ENCODE results near the gene CCDC33. TPM values are rescaled to one million over a fixed set of nuclear protein-coding genes. Genes with fewer than 3 reads are reported as not detected.

The CCDC33 gene
- polyA plus RNA-seq, 1 of the 3 experiments (the other 2 are of a cell fraction), result 4.0 TPM

DNA sequence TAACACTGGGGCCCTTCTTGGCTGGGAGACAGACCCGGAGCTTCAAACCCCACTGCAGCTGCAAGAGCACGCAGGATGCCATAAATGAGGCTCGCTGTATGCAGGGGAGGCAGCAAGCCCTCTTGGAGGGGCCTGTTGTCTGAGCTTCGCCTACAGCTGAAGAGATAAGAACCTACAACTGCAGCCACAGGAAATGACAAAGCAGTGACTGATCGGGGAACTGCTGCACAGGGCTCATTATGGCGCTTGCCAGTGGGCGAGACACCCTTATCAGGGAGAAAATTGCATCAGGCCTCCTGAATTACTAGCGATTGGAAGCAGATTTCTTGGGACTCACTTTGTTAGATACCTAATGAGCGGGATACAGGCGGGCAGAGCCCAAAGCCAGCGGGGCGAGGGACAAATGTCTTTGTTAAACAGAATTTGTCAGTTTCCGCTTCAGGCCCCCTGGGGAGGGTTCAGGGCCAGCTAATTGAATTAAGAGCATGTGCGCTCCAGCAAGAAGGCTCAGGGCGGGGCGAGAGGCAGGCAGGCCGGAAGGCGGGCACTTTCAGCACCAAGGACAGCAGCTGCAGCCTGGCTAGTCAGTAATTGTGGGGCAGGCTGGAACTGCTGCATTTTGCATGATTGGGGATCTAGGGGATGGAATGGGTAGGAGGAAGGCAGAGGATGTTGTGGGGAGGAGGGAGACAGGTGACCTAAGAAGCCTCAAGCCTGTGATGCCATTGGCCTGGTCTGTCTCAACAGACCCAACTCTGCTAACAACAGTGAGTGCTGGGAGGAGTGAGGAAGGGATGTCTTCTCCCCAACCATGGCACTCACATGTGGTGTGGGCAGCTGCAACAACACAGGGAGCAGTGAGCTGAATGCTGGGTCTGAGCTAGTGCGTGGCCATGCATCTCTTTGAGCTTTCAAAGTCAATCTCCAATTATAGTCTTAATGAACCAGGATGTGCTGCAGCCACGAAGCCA is 55.3 kb downstream of the CCDC33 start (continued):
- TF ChIP-seq, protein P1, sequence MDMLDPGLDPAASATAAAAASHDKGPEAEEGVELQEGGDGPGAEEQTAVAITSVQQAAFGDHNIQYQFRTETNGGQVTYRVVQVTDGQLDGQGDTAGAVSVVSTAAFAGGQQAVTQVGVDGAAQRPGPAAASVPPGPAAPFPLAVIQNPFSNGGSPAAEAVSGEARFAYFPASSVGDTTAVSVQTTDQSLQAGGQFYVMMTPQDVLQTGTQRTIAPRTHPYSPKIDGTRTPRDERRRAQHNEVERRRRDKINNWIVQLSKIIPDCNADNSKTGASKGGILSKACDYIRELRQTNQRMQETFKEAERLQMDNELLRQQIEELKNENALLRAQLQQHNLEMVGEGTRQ (IDR thresholded peaks at IDR 0.05; ENCODE audit: borderline replicate concordance, low read depth, low read length), result no peak
- TF ChIP-seq CHD2 (IDR thresholded peaks at IDR 0.05; ENCODE audit: low read length, partially characterized antibody) (peak; percentile 79), POLR2AphosphoS5 (IDR thresholded peaks at IDR 0.05; ENCODE audit: low read depth, low read length) (0 out of 2 replicates have a peak, but pooled peaks have one; percentile 10), ELF1 (IDR thresholded peaks at IDR 0.05) (no peak), FOXJ3 (CRISPR knock-in tag; IDR thresholded peaks at IDR 0.05) (peak; percentile 97), EP300 (IDR thresholded peaks at IDR 0.05; ENCODE audit: borderline replicate concordance in 1 of 2, low read depth in 1 of 2, low read length in 1 of 2) (peak; percentile 61 to 99), GATA2 (CRISPR knock-in tag; IDR thresholded peaks at IDR 0.05) (peak; percentile 99), TCF12 (IDR thresholded peaks at IDR 0.05) (peak; percentile 67), RAD21 (IDR thresholded peaks at IDR 0.05; ENCODE audit: low read length) (peak; percentile 42), GABPA (IDR thresholded peaks at IDR 0.05; ENCODE audit: low read depth) (no peak), NFIC (IDR thresholded peaks at IDR 0.05; ENCODE audit: borderline replicate concordance) (no peak), SIN3A (IDR thresholded peaks at IDR 0.05; ENCODE audit: borderline replicate concordance, low read depth, low read length) (0 out of 2 replicates have a peak, but pooled peaks have one; percentile 41)
- TF ChIP-seq, protein P2, sequence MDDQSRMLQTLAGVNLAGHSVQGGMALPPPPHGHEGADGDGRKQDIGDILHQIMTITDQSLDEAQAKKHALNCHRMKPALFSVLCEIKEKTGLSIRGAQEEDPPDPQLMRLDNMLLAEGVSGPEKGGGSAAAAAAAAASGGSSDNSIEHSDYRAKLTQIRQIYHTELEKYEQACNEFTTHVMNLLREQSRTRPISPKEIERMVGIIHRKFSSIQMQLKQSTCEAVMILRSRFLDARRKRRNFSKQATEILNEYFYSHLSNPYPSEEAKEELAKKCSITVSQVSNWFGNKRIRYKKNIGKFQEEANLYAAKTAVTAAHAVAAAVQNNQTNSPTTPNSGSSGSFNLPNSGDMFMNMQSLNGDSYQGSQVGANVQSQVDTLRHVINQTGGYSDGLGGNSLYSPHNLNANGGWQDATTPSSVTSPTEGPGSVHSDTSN (IDR thresholded peaks at IDR 0.05), result no peak; the same call in 1 of the 2 replicates

DNA sequence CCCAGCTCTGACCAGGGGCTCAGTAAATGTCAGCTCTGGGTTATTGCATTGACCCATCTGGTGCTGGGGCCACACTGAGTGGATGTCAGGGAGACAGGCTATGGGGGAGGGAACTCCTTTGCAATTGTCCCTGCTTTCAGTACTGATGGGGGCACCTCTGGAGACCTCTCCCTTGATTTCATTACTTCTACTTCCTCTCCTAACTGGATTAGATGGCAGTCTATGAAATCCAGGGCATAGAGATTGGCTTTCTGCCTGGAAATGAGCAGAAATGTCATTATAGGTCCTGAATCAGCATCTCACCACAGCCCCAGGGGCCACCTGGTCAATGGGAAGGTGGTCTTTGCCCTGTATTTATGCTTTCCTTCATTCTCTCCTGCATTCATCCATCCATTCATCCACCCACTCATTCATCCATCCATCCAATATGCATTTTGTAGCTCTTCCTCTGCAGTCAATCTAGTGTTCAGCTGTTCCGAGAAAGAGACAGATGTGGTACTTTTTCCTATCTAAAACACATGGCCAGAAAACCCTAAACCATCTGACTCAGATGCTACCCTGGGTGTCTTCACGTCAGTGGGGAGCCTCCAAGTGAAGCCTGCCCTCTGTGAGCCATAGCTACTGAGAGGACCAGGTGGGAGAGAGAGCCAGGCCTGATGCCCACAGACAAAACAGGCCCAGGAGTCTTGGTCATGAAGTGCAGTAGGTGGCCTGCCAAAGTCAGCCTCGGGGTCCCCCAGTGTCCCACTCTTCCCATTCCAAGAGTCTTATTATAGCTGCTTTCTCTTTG is 57.1 kb downstream of the CCDC33 start:
- WGBS (ENCODE audit: low lambda C conversion rate), result 4% methylated on average over 3 of the region's 3 CpGs
- H4K20me1 ChIP-seq (ENCODE audit: insufficient read depth), result no peaks in the 10 kb centered on the region
- H3K4me1 ChIP-seq (ENCODE audit: control insufficient read depth in 1 of 2, insufficient read depth in 2 of 2, low read depth in 1 of 2, low read length in 1 of 2), result peaks cover 5 to 75% of the 10 kb centered on the region in 2 experiments; a peak in 3 of 4 replicates
- no peak overlapping the region for H3K9ac ChIP-seq
- H3K9me3 ChIP-seq, result no peaks in the 10 kb centered on the region
- POLR2A ChIA-PET, result interaction anchor here (0.5 to 4.2 kb wide), 15 partner anchors 10 to 164 kb away, joined by 3 to 54 read pairs (median 5); partner anchors contain the start of genes ISLR2 and STRA6
- H3K9me2 ChIP-seq, result no peaks in the 10 kb centered on the region
- no peaks in the 10 kb centered on the region for H3K36me3 ChIP-seq (replicated peaks in 1 of 2; ENCODE audit: control insufficient read depth in 1 of 2, insufficient read depth in 2 of 2, low read length in 1 of 2)
- H3K4me2 ChIP-seq, result no peak overlapping the region
- no peak overlapping the region for H3K4me3 ChIP-seq (ENCODE audit: low read depth in 2 of 2, low read length in 1 of 2)
- CTCF ChIA-PET, result interaction anchor here (1.0 to 7.1 kb wide), 12 partner anchors 8 to 167 kb away, joined by 3 to 55 read pairs (median 14); partner anchors contain the start of gene STRA6
- H3K27me3 ChIP-seq (ENCODE audit: insufficient read depth), result no peaks in the 10 kb centered on the region
- DNase-seq, result peak; percentile 77
- no peak overlapping the region for H2AFZ ChIP-seq (ENCODE audit: low read depth)
- no peaks in the 10 kb centered on the region for H3K79me2 ChIP-seq (ENCODE audit: insufficient read depth)
- peaks cover 4% of the 10 kb centered on the region for H3F3A ChIP-seq (replicated peaks; ENCODE audit: insufficient read depth)
- H3K27ac ChIP-seq (ENCODE audit: low read depth in 2 of 2, low read length in 1 of 2), result peak overlapping the region; percentile 40 to 100; a peak in 3 of 4 replicates
- peak; percentile 67 for TF ChIP-seq TCF12 (IDR thresholded peaks at IDR 0.05)
- peak; percentile 51; the same call in 1 of the 2 replicates for TF ChIP-seq RFX5 (IDR thresholded peaks at IDR 0.05; ENCODE audit: low read length)
- TF ChIP-seq MXI1 (IDR thresholded peaks at IDR 0.05; ENCODE audit: low read depth, low read length), result peak; percentile 38
- TF ChIP-seq GATA2 (CRISPR knock-in tag; IDR thresholded peaks at IDR 0.05), result peak; percentile 83
- TF ChIP-seq FOSL2 (IDR thresholded peaks at IDR 0.05; ENCODE audit: borderline replicate concordance, low read depth), result no peak
- TF ChIP-seq RAD21 (IDR thresholded peaks at IDR 0.05; ENCODE audit: low read length), result peak; percentile 27
- no peak for TF ChIP-seq FOXM1 (IDR thresholded peaks at IDR 0.05; ENCODE audit: low read depth)
- TF ChIP-seq NFIC (IDR thresholded peaks at IDR 0.05; ENCODE audit: borderline replicate concordance), result peak; percentile 23; the same call in 1 of the 2 replicates
- TF ChIP-seq POLR2AphosphoS5 (IDR thresholded peaks at IDR 0.05; ENCODE audit: low read depth, low read length), result peak; percentile 31; the same call in 1 of the 2 replicates
- TF ChIP-seq FOXJ3 (CRISPR knock-in tag; IDR thresholded peaks at IDR 0.05), result peak; percentile 75
- peak; percentile 90 for TF ChIP-seq CHD2 (IDR thresholded peaks at IDR 0.05; ENCODE audit: low read length, partially characterized antibody)
- TF ChIP-seq, protein P1 (IDR thresholded peaks at IDR 0.05; ENCODE audit: borderline replicate concordance, low read depth, low read length), result no peak
- TF ChIP-seq SMC3 (IDR thresholded peaks at IDR 0.05; ENCODE audit: low read depth, low read length), result 0 out of 2 replicates have a peak, but pooled peaks have one; percentile 10
- peak; percentile 96 for TF ChIP-seq RCOR1 (IDR thresholded peaks at IDR 0.05; ENCODE audit: low read length)
- peak; percentile 27 to 99; a peak in 2 of 4 replicates for TF ChIP-seq EP300 (IDR thresholded peaks at IDR 0.05; ENCODE audit: borderline replicate concordance in 1 of 2, low read depth in 1 of 2, low read length in 1 of 2)
